GM12865 (cell line): ENCODE results near the gene ARHGAP18.

Source experiments
- DNase-seq: peaks from one replicate; pipeline ENCODE4 v3.0.0; 2010; ENCODE audit warnings: low read depth
- H3K4me3 ChIP-seq: 2 replicates; pipeline ENCODE4 v1.5.1; 2011; ENCODE audit warnings: mild to moderate bottlenecking, low read depth, low read length, control low read depth
- TF ChIP-seq, protein P1 (sequence below): IDR thresholded peaks from 2 replicates; pipeline ENCODE4 v1.5.1; 2011; ENCODE audit warnings: low read length, control low read depth, low read depth, inconsistent platforms; ENCODE audit not compliant: insufficient read depth; ENCODE audit errors: missing control alignments

The ARHGAP18 gene

DNA sequence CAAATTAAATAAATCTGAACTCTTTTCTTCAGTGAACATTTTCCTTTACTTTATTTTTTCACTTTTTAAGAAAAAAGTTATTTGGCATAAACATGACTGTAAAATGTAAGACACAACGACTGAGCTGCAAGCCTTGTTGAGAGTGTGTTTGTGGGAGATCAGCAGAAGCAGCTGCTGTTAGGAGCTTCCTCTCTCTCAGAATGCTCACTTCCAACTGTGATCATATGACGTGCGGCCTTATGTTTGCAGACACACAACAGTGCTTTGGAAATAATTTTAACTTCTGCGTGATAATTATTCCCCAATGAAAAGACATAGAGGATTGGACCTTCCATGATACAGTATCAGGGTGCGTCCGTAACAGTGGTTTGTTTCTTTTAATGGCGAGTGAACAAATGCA is 104.0 kb downstream of the ARHGAP18 start:
- H3K4me3 ChIP-seq, result no peak overlapping the region
- TF ChIP-seq, protein P1, sequence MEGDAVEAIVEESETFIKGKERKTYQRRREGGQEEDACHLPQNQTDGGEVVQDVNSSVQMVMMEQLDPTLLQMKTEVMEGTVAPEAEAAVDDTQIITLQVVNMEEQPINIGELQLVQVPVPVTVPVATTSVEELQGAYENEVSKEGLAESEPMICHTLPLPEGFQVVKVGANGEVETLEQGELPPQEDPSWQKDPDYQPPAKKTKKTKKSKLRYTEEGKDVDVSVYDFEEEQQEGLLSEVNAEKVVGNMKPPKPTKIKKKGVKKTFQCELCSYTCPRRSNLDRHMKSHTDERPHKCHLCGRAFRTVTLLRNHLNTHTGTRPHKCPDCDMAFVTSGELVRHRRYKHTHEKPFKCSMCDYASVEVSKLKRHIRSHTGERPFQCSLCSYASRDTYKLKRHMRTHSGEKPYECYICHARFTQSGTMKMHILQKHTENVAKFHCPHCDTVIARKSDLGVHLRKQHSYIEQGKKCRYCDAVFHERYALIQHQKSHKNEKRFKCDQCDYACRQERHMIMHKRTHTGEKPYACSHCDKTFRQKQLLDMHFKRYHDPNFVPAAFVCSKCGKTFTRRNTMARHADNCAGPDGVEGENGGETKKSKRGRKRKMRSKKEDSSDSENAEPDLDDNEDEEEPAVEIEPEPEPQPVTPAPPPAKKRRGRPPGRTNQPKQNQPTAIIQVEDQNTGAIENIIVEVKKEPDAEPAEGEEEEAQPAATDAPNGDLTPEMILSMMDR, result no peak
- DNase-seq, result no peak

DNA sequence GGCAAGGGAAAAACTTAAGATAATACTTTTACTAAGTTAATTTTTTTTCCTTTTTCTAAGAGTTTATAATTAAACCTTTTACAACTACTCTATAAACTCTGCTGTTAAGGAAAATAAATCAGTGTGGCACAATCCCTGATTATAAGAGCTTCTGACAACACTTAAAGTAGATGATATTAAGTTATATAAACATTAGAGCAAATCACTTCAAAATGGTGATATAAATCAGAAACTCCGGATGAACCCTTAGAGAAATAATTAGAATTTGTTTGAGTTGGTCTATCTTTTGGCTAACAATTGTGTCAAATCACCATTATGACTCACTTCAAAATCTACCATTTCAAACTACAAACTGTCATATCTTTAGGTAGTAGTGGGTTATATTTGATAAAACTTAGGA is 104.9 kb downstream of the ARHGAP18 start:
- no peak overlapping the region for H3K4me3 ChIP-seq
- no peak for DNase-seq
- TF ChIP-seq, protein P1, result no peak

DNA sequence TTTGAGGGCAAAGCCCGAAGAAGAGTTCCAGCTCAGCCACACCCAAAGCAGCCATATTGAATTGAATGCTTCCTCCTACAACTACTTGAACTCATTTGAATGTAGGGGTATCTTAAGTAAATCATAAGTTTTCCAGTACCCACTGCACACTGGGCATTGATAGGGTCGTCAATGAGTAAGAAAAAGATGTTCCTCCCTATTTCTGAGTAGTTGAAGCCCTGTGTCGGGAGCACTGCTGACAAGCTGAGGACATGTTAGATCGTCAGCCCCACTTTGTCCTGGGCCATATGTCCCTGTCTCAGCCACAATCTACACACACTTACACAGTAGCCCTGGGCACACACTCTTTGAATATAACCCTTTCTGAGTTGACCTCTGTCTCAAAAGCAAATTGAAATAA is 105.7 kb downstream of the ARHGAP18 start:
- TF ChIP-seq, protein P1, result no peak

DNA sequence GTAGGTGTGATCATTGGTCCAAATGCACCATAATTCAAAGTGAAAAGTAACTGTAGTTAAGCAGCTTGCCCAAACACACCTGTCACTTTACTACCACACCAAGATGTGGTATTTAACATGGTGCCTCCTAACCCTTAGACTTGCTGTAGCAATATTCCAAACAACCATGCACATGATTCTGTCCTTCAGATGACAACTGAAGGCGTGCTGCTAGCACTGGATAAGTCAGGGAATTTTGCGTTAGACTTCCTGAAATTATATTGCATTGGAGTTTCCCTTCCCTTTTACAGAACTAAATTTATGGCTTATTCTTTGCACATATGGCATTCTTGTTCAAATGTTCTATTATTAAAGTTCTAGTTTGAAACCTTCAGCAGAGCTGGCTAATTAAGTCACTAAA is 106.2 kb downstream of the ARHGAP18 start:
- DNase-seq, result no peak
- TF ChIP-seq, protein P1, result no peak
- H3K4me3 ChIP-seq, result no peak overlapping the region

More for the DNA sequence above, 105.7 kb downstream of the ARHGAP18 start:
- DNase-seq, result no peak
- H3K4me3 ChIP-seq, result no peak overlapping the region

DNA sequence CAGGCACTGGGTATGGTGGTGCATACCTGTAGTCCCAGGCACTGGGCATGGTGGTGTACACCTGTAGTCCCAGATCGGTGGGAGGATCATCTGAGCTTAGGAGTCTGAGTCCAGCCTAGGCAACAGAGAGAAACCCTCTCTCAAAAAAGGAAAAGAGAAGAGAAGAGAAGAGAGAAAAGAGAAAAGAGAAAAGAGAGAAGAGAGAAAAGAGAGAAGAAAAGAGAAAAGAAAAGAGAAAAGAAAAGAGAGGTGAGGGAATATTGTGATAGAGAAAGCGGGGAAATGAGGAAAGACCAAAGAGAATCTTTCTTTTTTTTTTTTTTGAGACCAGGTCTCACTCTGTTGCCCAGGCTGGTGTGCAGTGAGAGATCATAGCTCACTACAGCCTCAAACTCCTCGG is 108.7 kb downstream of the ARHGAP18 start:
- DNase-seq, result no peak
- no peak overlapping the region for H3K4me3 ChIP-seq
- TF ChIP-seq, protein P1, result no peak

DNA sequence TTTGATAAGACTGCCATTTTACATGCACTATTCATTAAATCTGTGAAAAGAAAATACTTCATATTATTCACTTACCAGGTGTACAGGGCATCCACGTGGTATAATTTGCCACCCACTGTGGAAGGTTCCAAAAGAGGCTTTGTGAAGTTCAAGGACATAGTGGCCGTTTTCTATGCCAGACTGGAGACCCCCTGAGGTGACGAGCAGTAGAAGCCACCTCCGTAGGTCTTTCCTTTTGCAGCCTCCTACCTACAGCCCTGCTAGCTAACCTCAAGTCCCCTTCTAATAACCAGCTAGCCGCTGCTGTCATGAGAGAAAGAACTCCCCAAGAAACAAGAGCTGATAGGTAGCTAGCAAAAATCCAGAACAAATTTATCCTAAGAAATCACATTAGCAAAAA is 110.5 kb downstream of the ARHGAP18 start:
- no peak for DNase-seq
- TF ChIP-seq, protein P1, result no peak
- H3K4me3 ChIP-seq, result no peak overlapping the region
